SK-N-MC (cell line): Measurements from ENCODE around the gene SLC5A2.

Experiments used
- DNase-seq: peaks from one replicate; pipeline ENCODE4 v3.0.0-alpha.2; 2011; ENCODE audit warnings: low read depth, low spot score
- H3K27ac ChIP-seq: fragments of 200-600 bp; sonication (generic); 2 replicates; pipeline ENCODE4 v1.5.1; 2016; ENCODE audit warnings: mixed run types
- H3K36me3 ChIP-seq: fragments of 200-600 bp; sonication (generic); 2 replicates; pipeline ENCODE4 v1.6.1; 2017; ENCODE audit warnings: antibody characterized with exemption, low read length, mixed read lengths; ENCODE audit not compliant: insufficient read depth
- H3K4me3 ChIP-seq: fragments of 200-600 bp; sonication (generic); 2 replicates; pipeline ENCODE4 v1.5.1; 2016
- H3K9ac ChIP-seq: fragments of 200-600 bp; sonication (generic); 2 replicates; pipeline ENCODE4 v1.8.0; 2017; ENCODE audit warnings: mixed run types, mixed read lengths; ENCODE audit not compliant: insufficient read length
- H3K9me3 ChIP-seq: fragments of 200-600 bp; sonication (generic); 2 replicates; pipeline ENCODE4 v1.6.1; 2017; ENCODE audit warnings: low read depth, mild to moderate bottlenecking, antibody characterized with exemption, low read length, moderate library complexity, mixed read lengths
- EZH2 ChIP-seq: fragments of 200-600 bp; sonication (generic); IDR thresholded peaks from one replicate; pipeline ENCODE4 v1.6.1; 2017; ENCODE audit warnings: antibody characterized with exemption
- FOXP2 ChIP-seq: optimal IDR thresholded peaks from 2 replicates; pipeline ENCODE3; 2011; ENCODE audit warnings: mild to moderate bottlenecking, moderate library complexity; ENCODE audit not compliant: insufficient read depth; ENCODE audit errors: extremely low read length, control extremely low read depth
- POLR2AphosphoS5 ChIP-seq: IDR thresholded peaks from 2 replicates; pipeline ENCODE4 v1.6.1; 2012; ENCODE audit warnings: mild to moderate bottlenecking, low read depth, low read length, borderline replicate concordance

SLC5A2 gene

GRCh38 chr16:31458844-31459686 is 23.9 kb upstream of the SLC5A2 start, which contains the start of gene ARMC5:
ARMC5 (plus strand) TSS chr16:31459501; CDS start chr16:31459525, 24 bp downstream.
- peak; percentile 85 for DNase-seq
- H3K27ac ChIP-seq, result peak within 1 kb of the TSS; percentile 98
- H3K4me3 ChIP-seq, result peak within 1 kb of the TSS; percentile 97
- TF ChIP-seq FOXP2 (peak; percentile 76), POLR2AphosphoS5 (peak; percentile 78), EZH2 (no peak)
- H3K9ac ChIP-seq, result peak within 1 kb of the TSS; percentile 96
- H3K9me3 ChIP-seq, result no peaks in the 10 kb centered on the region
- 0 out of 2 replicates have a peak, but pooled peaks cover 3% of the 10 kb centered on the region for H3K36me3 ChIP-seq

- DNase-seq, result peak; percentile 95
- peak overlapping the region; percentile 97 for H3K4me3 ChIP-seq
- H3K36me3 ChIP-seq, result 0 out of 2 replicates have a peak, but pooled peaks cover 3% of the 10 kb centered on the region
- no peaks in the 10 kb centered on the region for H3K9me3 ChIP-seq
- peak overlapping the region; percentile 96 for H3K9ac ChIP-seq
- peak overlapping the region; percentile 98 for H3K27ac ChIP-seq
- TF ChIP-seq EZH2 (no peak), POLR2AphosphoS5 (peak; percentile 44; the same call in 1 of the 2 replicates), FOXP2 (peak; percentile 6)
These were observed 23.0 kb upstream of the SLC5A2 start for GRCh38 chr16:31459687-31460581.

GRCh38 chr16:31460582-31461002 is 22.3 kb upstream of the SLC5A2 start:
- no peak for DNase-seq
- Histone ChIP-seq H3K9ac (no peak overlapping the region), H3K4me3 (peak overlapping the region; percentile 97), H3K9me3 (no peaks in the 10 kb centered on the region), H3K36me3 (0 out of 2 replicates have a peak, but pooled peaks cover 3% of the 10 kb centered on the region), H3K27ac (0 out of 2 replicates have a peak overlapping the region, but pooled peaks have one; percentile 43)
- TF ChIP-seq FOXP2 (no peak), EZH2 (no peak), POLR2AphosphoS5 (no peak)

- TF ChIP-seq POLR2AphosphoS5 (no peak), FOXP2 (no peak)
- Histone ChIP-seq H3K9ac (no peak overlapping the region), H3K9me3 (no peaks in the 10 kb centered on the region), H3K4me3 (no peak overlapping the region), H3K27ac (no peak overlapping the region), H3K36me3 (0 out of 2 replicates have a peak, but pooled peaks cover 3% of the 10 kb centered on the region)
- no peak for DNase-seq
These were observed 21.6 kb upstream of the SLC5A2 start for GRCh38 chr16:31461201-31461920.

- H3K27ac ChIP-seq, result no peak overlapping the region
- TF ChIP-seq POLR2AphosphoS5 (no peak), FOXP2 (no peak), EZH2 (no peak)
- DNase-seq, result no peak
- H3K9me3 ChIP-seq, result no peaks in the 10 kb centered on the region
- no peak overlapping the region for H3K4me3 ChIP-seq
- H3K36me3 ChIP-seq, result 0 out of 2 replicates have a peak, but pooled peaks cover 3% of the 10 kb centered on the region
- H3K9ac ChIP-seq, result no peak overlapping the region
These were observed 20.8 kb upstream of the SLC5A2 start for GRCh38 chr16:31461921-31462804.

- no peaks in the 10 kb centered on the region for H3K36me3 ChIP-seq
- no peak for TF ChIP-seq FOXP2
- TF ChIP-seq EZH2, result no peak
- no peak for TF ChIP-seq POLR2AphosphoS5
- H3K27ac ChIP-seq, result no peak overlapping the region
- no peak overlapping the region for H3K9ac ChIP-seq
- no peak overlapping the region for H3K4me3 ChIP-seq
- H3K9me3 ChIP-seq, result no peaks in the 10 kb centered on the region
- no peak for DNase-seq
These were observed 18.6 kb upstream of the SLC5A2 start for GRCh38 chr16:31464348-31464769.

GRCh38 chr16:31464781-31465260 is 18.1 kb upstream of the SLC5A2 start:
- Histone ChIP-seq H3K9me3 (no peaks in the 10 kb centered on the region), H3K9ac (no peak overlapping the region), H3K27ac (no peak overlapping the region), H3K4me3 (no peak overlapping the region), H3K36me3 (no peaks in the 10 kb centered on the region)
- DNase-seq, result no peak
- no peak for TF ChIP-seq POLR2AphosphoS5
- no peak for TF ChIP-seq FOXP2
- no peak for TF ChIP-seq EZH2
